ENCODE results near the gene CYB5R2.

GRCh38 chr11:7665473-7666291 is 7.6 kb downstream of the CYB5R2 start:
- TF ChIP-seq CTCF (IDR thresholded peaks at IDR 0.05), result peak; percentile 78 to 96 (median 92)
- TF ChIP-seq POLR2A (IDR thresholded peaks at IDR 0.05), result no peak

All from body of pancreas (tissue), 4 donors.